GM12878 (cell line): ENCODE data around the gene RIPK4. TPM values are rescaled to one million over a fixed set of nuclear protein-coding genes. Genes with fewer than 3 reads are reported as not detected.

Experiments used
- ATAC-seq: fragments of 200-7000 bp; cut with Tn5 transposase; 3 replicates; pipeline ENCODE4 v1.9.1; 2020; ENCODE audit warnings: mild to moderate bottlenecking, moderate library complexity
- BruUV-seq: library from RNA; stranded (reverse); fragments of 400-500 nt; replicated peaks from 2 replicates; lab custom pipeline; 2021; lab: Mats Ljungman, UMichigan
- CTCF ChIA-PET: fragments of 300-600 bp; sonication (Branson Sonifier 250); formaldehyde crosslinking; extraction: SDS; loops from one replicate; lab custom pipeline; 2021; ENCODE audit warnings: inconsistent platforms; lab: Yijun Ruan, JAX
- POLR2A ChIA-PET: fragments of 350-600 bp; formaldehyde crosslinking; extraction: SDS; loops from one replicate; lab custom pipeline; 2021; ENCODE audit warnings: inconsistent platforms; lab: Charles Lee
- RAD21 ChIA-PET: fragments of 300-600 bp; sonication (Branson Sonifier 250); formaldehyde crosslinking; loops from one replicate; lab custom pipeline; 2023; ENCODE audit warnings: antibody characterized with exemption; ENCODE audit not compliant: unreplicated experiment; lab: Charles Lee
- SMC1A ChIA-PET: fragments of 300-600 bp; sonication (Branson Sonifier 250); formaldehyde crosslinking; loops from one replicate; lab custom pipeline; 2023; ENCODE audit not compliant: unreplicated experiment, uncharacterized antibody; lab: Charles Lee
- DNase-seq: peaks from one replicate; pipeline ENCODE4 v3.0.0-alpha.2; 2011; ENCODE audit warnings: low read depth, low spot score
- FAIRE-seq: peaks from 3 replicates; lab custom pipeline; 2011; peaks lifted over from hg19 to GRCh38; lab: Jason Lieb, UNC
- H2AFZ ChIP-seq: 2 replicates; pipeline ENCODE4 v1.6.0; 2011; ENCODE audit warnings: low read depth, low read length, control low read depth; ENCODE audit not compliant: control insufficient read depth
- H3K27ac ChIP-seq: 2 replicates; pipeline ENCODE4 v1.5.1; 2011; ENCODE audit warnings: control low read depth; ENCODE audit not compliant: control insufficient read depth, insufficient read depth
- H3K27me3 ChIP-seq, 2 experiments: replicated peaks in 1 of 2; 2 replicates each; pipeline versions ENCODE4 v1.6.0 to v1.6.1; 2011; ENCODE audit warnings: low read length in 1 of 2; ENCODE audit not compliant: control insufficient read depth in 2 of 2, insufficient read depth in 2 of 2
- H3K36me3 ChIP-seq, 2 experiments: 2 replicates each; pipeline ENCODE4 v1.5.1; 2011; ENCODE audit warnings: low read length in 1 of 2; ENCODE audit not compliant: control insufficient read depth in 2 of 2, insufficient read depth in 2 of 2
- H3K4me1 ChIP-seq: 2 replicates; pipeline ENCODE4 v1.6.1; 2011; ENCODE audit warnings: mild to moderate bottlenecking, low read length, moderate library complexity, mixed read lengths; ENCODE audit not compliant: control insufficient read depth, insufficient read depth
- H3K4me2 ChIP-seq: 2 replicates; pipeline ENCODE4 v1.6.0; 2011; ENCODE audit warnings: control low read depth; ENCODE audit not compliant: control insufficient read depth, insufficient read depth
- H3K4me3 ChIP-seq: fragments of 200-600 bp; sonication (generic); 2 replicates; pipeline ENCODE4 v1.5.1; 2016
- H3K79me2 ChIP-seq: 2 replicates; pipeline ENCODE4 v1.6.0; 2011; ENCODE audit warnings: low read length; ENCODE audit not compliant: control insufficient read depth, insufficient read depth
- H3K9ac ChIP-seq: 2 replicates; pipeline ENCODE4 v1.8.0; 2011; ENCODE audit warnings: low read length, control low read depth, mixed read lengths; ENCODE audit not compliant: control insufficient read depth, insufficient read depth
- H3K9me3 ChIP-seq: replicated peaks from 3 replicates; pipeline ENCODE4 v1.5.1; 2011; ENCODE audit warnings: mild to moderate bottlenecking, low read length; ENCODE audit not compliant: control insufficient read depth, insufficient read depth
- H4K20me1 ChIP-seq: 2 replicates; pipeline ENCODE4 v1.6.0; 2011; ENCODE audit not compliant: control insufficient read depth, insufficient read depth
- PBX3 ChIP-seq: IDR thresholded peaks from 2 replicates; pipeline ENCODE4 v1.6.1; 2011; ENCODE audit warnings: mild to moderate bottlenecking, low read depth, low read length, moderate library complexity; ENCODE audit not compliant: insufficient replicate concordance
- WGBS: methylation state at CpG from one replicate; pipeline ENCODE4 v1.1.6; 2016; ENCODE audit warnings: low lambda C conversion rate; ENCODE audit not compliant: insufficient replicate concordance, insufficient coverage; ENCODE audit errors: missing lambda C conversion rate; 5-methylcytosine and 5-hydroxymethylcytosine counted together
- in situ Hi-C: fragments of 300-500 bp; cut with MboI; formaldehyde crosslinking; loops from 9 replicates; pipeline ENCODE4 v1.14.3; 2018; ENCODE audit warnings: mixed read lengths
- intact Hi-C: fragments of 100-400 bp; cut with micrococcal nuclease; formaldehyde crosslinking; loops from one replicate; pipeline ENCODE4 v1.14.2; 2022; ENCODE audit not compliant: unreplicated experiment
- polyA plus RNA-seq, 11 experiments: library from polyadenylated mRNA; depleted of rRNA in 4 of 11; unstranded in 6 of 11; stranded (reverse) in 5 of 11; fragments of >200 nt; fragmentation: Nextera tagmentation in 4 of 11; fragmentation: Illumina TruSeq in 1 of 11; extraction: Ambion mirVana in 4 of 11; extraction: Trizol in 1 of 11; gene quantifications; 1 replicate in 1 of 11; 2 replicates in 10 of 11; pipeline versions ENCODE4 v1.2.1 to v1.2.3, GENCODE V29; 2011 to 2016; ENCODE audit warnings: inconsistent platforms in 2 of 11, missing spikeins in 2 of 11, low read depth in 1 of 11
- total RNA-seq, 4 experiments: library from RNA; depleted of rRNA in 3 of 4; stranded (reverse); fragments of >200 nt in 3 of 4; fragmentation: Illumina TruSeq in 1 of 4; extraction: Trizol in 1 of 4; gene quantifications; 2 replicates each; pipeline versions ENCODE4 v1.2.1 to v1.2.3, GENCODE V29; 2013 to 2021
- TF ChIP-seq, protein P1 (sequence below): fragments of 450-650 bp; formaldehyde crosslinking; IDR thresholded peaks from 2 replicates; pipeline ENCODE4 v1.4.0; 2022; ENCODE audit warnings: mild to moderate bottlenecking, moderate library complexity
- TF ChIP-seq, protein P2 (sequence below): IDR thresholded peaks from 2 replicates; pipeline ENCODE4 v1.6.1; 2011; ENCODE audit warnings: borderline replicate concordance, low read depth, mild to moderate bottlenecking, moderate library complexity, low read length; ENCODE audit not compliant: insufficient read depth, poor library complexity, severe bottlenecking

The RIPK4 gene
- total and polyA plus RNA-seq, 10 of the 15 experiments (the other 5 are each of a cell fraction or from before 2014, with no cell fraction given) = 0.05 TPM; not detected in 9

DNA sequence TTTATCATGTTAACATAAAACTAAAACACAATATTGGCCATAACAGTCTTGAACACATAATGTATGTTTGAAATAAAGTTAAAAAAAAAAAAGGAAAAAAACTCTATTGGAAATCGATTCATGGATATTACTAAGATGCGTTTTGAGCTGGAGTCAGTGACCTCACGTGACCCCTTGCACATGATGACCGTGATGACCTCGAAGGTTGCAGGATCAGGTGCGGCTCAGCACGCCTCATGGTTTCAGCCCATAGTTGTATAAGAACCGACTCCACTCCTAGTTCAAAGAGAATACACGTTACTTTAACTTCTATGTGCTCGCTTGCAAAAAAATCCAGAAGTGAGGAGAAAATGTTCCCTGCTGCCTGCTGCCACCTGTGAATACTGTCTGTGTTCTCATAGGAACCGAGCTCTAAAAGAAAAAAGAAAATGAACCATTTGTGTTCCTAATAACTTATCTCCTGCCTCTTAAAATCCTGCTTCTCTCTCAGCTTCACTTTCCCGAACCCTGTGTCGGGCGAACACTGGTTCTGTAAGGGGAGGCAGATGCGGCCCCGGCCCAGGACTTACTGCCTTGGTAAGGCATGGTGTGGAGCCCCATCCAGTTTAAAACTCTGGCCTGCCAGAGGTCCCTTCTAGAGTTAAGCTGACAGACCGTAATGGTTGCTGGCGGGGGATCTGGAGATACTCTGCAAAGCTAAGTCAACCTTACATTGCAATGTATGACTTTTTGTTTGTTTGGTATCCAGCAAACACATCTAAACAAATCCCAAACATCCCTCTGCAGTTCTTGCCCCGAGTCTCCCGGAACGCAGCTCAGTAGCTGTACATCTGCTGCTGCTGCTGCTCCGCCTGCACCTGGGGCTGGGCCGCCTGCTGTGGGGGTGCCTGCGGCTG, 33.8 kb upstream of the RIPK4 start:
- BruUV-seq = no TSS peak
- no peak overlapping the region for H3K27ac ChIP-seq
- H3K79me2 ChIP-seq = no peaks in the 10 kb centered on the region
- POLR2A ChIA-PET = no interaction called here
- H3K4me3 ChIP-seq = no peak overlapping the region
- H3K9ac ChIP-seq = no peak overlapping the region
- H2AFZ ChIP-seq = no peak overlapping the region
- RAD21 ChIA-PET = no interaction called here
- intact Hi-C loops = no loop called here
- DNase-seq (no peak), ATAC-seq (no peak), FAIRE-seq (no peak)
- 90% methylated on average over 24 of the region's 24 CpGs for WGBS
- CTCF ChIA-PET = no interaction called here
- H3K4me2 ChIP-seq = no peak overlapping the region
- SMC1A ChIA-PET = interaction anchor here (0.6 to 1.1 kb wide), 3 partner anchors 184 to 530 kb away, joined by 3 read pairs; no protein-coding TSS in a partner anchor
- H3K4me1 ChIP-seq = no peaks in the 10 kb centered on the region
- H3K9me3 ChIP-seq = no peaks in the 10 kb centered on the region
- no peaks in the 10 kb centered on the region for H3K27me3 ChIP-seq
- peaks cover 20 to 40% of the 10 kb centered on the region in 2 experiments for H3K36me3 ChIP-seq
- H4K20me1 ChIP-seq = no peaks in the 10 kb centered on the region
- TF ChIP-seq PBX3 = peak; percentile 32
- TF ChIP-seq, protein P1, sequence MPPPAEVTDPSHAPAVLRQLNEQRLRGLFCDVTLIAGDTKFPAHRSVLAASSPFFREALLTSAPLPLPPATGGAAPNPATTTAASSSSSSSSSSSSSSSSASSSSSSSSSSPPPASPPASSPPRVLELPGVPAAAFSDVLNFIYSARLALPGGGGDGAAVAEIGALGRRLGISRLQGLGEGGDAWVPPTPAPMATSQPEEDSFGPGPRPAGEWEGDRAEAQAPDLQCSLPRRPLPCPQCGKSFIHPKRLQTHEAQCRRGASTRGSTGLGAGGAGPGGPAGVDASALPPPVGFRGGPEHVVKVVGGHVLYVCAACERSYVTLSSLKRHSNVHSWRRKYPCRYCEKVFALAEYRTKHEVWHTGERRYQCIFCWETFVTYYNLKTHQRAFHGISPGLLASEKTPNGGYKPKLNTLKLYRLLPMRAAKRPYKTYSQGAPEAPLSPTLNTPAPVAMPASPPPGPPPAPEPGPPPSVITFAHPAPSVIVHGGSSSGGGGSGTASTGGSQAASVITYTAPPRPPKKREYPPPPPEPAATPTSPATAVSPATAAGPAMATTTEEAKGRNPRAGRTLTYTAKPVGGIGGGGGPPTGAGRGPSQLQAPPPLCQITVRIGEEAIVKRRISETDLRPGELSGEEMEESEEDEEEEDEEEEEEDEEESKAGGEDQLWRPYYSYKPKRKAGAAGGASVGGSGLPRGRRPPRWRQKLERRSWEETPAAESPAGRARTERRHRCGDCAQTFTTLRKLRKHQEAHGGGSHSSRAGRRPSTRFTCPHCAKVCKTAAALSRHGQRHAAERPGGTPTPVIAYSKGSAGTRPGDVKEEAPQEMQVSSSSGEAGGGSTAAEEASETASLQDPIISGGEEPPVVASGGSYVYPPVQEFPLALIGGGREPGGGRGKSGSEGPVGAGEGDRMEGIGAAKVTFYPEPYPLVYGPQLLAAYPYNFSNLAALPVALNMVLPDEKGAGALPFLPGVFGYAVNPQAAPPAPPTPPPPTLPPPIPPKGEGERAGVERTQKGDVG (CRISPR knock-in tag) = no peak
- TF ChIP-seq, protein P2, sequence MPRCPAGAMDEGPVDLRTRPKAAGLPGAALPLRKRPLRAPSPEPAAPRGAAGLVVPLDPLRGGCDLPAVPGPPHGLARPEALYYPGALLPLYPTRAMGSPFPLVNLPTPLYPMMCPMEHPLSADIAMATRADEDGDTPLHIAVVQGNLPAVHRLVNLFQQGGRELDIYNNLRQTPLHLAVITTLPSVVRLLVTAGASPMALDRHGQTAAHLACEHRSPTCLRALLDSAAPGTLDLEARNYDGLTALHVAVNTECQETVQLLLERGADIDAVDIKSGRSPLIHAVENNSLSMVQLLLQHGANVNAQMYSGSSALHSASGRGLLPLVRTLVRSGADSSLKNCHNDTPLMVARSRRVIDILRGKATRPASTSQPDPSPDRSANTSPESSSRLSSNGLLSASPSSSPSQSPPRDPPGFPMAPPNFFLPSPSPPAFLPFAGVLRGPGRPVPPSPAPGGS = peak; percentile 87
- in situ Hi-C loops = no loop called here
